Myocyte (in vitro differentiated cells): Measurements from ENCODE around the gene CTAGE9. TPM values are rescaled to one million over a fixed set of nuclear protein-coding genes. Genes with fewer than 3 reads are reported as not detected.
"Not testable (repeated sequence)": the region's sequence is repeated elsewhere in the genome, so short reads cannot be mapped to it uniquely, and the experiment has no call there.

ENCODE experiments used
- DNase-seq: peaks from one replicate; pipeline ENCODE4 v3.0.0-alpha.2; 2012; ENCODE audit warnings: low read depth
- total RNA-seq: library from RNA; depleted of rRNA; stranded (reverse); fragments of >200 nt; gene quantifications from 2 replicates; pipeline ENCODE4 v1.2.3, GENCODE V29; 2014

The CTAGE9 gene
- total RNA-seq, 1 donor from 2014 or later, result not detected

GRCh38 chr6:131728296-131728939 is 17.6 kb upstream of the CTAGE9 start:
- DNase-seq, result peak; percentile 19

DNA sequence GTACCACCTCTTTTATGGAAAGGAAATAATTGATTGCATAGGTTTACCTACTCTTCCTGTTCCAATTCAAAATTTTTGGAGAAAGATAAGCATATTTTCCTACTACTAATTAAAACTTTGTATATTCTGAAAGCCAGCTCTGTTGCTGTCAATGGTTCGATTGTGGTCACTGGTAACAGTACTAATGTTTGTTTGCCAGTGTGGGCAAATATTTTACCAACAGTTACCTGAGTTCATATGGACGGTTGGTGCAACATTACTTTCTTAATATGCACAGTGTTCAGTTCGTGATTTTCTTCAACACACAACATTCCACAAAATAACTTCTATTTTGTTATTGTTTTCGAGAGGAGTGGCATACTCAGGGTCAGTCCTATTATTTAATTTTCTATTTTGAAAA is 17.1 kb upstream of the CTAGE9 start:
- no peak for DNase-seq

DNA sequence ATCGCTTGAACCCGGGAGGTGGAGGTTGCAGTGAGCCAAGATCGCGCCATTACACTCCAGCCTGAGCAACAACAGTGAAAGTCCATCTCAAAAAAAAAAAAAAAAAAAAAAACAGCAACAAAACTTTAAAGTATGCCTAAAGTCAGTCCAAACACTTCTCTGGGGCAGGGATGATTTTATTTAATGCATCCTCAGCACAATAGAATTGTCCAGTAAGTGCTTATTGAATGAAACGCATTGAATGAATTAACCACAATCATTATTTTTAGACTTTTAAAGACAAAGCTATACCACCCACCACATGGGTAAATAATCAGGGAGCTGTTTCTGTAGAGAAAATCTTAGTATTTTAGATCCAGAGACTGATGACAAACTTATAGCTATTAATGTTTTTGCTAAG is 16.6 kb upstream of the CTAGE9 start:
- DNase-seq, result no peak

- no peak for DNase-seq
Measured at GRCh38 chr6:131724114-131724513, 13.3 kb upstream of the CTAGE9 start.

DNA sequence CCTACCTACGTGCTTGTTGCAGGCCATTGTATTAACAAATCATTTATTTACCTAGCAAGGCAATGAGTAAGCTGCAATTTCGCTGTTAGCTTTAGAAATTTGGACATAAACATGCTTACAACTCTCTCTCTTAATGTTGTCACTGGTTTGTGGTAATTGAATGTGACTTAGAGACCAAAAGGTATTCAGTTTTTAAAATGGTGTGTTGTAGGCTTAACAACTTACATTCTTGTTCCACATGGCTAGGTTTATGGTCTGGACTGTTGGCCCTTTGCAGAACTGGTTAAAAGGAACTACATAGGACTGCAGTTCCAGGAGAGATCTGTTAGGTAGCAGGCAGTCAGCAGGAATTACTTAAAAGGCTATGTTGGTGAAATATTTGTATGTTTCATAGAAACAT is 10.3 kb upstream of the CTAGE9 start:
- no peak for DNase-seq

DNA sequence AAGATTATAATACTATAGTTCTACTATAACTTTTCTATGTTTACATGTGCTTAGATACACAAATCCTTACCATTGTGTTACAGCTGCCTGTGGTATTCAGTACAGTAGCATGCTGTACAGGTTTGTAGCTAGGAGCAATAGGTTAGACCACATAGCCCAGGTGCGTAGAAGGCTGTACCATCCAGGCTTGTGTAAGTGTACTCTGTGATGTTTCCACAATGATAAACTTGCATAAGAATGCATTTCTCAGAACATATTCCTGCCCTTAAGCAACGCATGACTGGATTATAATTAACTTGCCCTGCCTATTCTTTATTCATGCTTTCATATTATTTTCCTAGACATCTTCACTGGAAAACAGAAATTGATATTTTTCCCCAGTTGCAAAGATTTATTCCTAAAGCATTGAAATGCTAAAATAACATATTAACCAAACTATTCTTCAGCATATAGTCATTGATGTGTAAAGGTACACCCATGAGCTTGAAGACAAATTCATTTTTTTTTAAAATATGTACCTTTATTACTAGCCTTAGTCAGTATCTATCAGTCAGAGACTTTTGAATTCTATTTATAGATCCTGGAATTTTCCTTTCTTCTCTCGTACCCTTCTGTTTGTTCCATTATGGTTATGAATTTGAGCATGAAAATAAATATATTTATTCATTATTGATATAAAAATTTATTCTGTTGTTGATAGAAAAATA is 7.2 kb upstream of the CTAGE9 start:
- DNase-seq, result no peak

- DNase-seq, result not testable (repeated sequence)
Measured at GRCh38 chr6:131715567-131715966, 4.8 kb upstream of the CTAGE9 start.

DNA sequence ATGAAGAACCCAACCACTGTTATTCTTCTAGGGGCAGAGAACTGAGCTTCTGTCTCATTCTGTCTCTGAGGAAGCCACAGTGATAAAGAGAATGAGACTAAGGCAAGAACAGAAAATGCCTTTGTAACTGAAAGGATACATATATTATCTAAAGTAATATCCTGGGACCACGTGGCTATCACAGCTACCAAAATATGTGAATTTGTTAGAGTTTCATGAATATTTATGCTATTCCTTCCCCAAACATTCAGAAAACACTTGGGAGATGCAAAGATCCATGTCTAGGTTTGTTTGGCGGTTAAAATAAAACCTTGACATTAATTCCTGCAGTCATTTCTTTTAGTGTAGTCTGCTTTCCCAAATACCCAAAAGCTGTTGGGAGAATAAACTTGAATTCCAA is 6.9 kb downstream of the CTAGE9 start:
- not testable (repeated sequence) for DNase-seq

DNA sequence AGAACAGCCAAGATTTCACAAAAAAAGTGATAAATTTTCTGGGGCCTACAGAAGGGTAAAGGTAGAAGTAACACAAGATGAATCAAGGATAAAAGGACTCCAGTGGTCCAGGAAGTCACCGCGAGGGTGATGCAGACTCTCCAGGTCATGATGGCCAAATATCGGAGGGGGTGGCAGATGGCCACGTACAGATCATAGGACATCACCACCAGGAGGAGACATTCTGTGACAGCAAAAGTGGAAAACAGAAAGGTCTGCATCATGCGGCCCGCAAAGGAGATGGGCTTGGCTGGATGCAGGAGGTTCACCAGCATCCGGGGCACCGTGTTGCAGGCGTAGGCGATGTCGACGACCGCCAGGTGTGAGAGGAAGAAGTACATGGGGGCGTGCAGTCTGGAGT is 10.0 kb downstream of the CTAGE9 start:
- DNase-seq, result not testable (repeated sequence)

DNA sequence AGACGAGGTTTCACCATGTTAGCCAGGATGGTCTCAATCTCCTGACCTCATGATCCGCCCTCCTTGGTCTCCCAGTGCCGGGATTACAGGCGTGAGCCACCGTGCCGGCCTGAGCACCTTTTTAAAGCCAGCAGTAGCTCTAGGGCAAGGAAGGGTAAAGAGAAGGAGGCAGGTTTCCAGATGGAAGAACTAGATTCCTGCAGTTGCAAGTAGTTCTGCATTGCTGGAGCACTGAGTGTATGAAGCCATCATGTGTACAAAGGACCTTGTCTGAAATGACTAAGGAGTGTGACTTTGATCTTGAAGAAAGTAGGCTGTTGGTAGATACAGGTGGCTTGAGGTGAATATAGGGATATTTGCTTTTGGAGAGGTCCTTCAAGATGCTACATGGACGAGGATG is 13.9 kb downstream of the CTAGE9 start:
- no peak for DNase-seq

- peak; percentile 82 for DNase-seq
Measured at GRCh38 chr6:131694832-131695426, 15.9 kb downstream of the CTAGE9 start.

DNA sequence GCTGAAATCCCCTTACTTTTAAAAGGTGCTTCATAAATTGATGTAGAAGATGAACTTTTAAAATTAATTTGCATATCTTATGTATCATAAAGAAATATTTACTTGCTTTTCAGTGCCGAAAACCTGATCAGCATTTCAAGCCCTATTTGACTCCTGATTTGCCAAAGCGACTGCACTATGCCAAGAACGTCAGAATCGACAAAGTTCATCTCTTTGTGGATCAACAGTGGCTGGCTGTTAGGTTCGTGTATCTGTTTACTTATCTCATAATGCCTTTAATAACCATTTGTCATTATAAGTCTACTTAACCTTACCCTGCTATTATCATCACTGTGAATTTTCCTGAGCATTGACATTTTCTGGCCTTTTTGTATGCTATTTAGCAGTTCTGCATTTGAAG is 17.4 kb downstream of the CTAGE9 start:
- no peak for DNase-seq

GRCh38 chr6:131692589-131692988 is 18.2 kb downstream of the CTAGE9 start:
- no peak for DNase-seq

GRCh38 chr6:131692031-131692430 is 18.8 kb downstream of the CTAGE9 start:
- no peak for DNase-seq

DNA sequence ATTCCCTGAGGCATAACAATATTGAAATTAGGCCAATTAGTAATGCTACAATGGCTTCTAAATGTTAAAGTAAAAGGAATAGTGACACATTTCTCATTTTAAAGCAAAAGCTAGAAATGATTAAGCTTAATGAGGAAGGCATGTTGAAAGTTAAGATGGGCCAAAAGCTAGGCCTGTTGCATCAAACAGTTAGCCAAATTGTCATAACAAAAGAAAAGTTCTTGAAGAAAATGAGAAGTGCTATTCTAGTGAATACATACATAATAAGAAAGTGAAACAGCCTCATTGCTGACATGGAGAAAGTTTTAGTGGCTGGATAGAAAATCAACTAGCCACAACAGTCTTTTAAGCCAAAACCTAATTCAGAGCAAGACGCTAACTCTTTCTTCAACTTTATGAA is 22.5 kb downstream of the CTAGE9 start:
- no peak for DNase-seq

- no peak for DNase-seq
Measured at GRCh38 chr6:131687022-131687421, 23.8 kb downstream of the CTAGE9 start.

- no peak for DNase-seq
Measured at GRCh38 chr6:131685266-131685780, 25.5 kb downstream of the CTAGE9 start.

- DNase-seq, result no peak
Measured at GRCh38 chr6:131683479-131683878, 27.3 kb downstream of the CTAGE9 start.

DNA sequence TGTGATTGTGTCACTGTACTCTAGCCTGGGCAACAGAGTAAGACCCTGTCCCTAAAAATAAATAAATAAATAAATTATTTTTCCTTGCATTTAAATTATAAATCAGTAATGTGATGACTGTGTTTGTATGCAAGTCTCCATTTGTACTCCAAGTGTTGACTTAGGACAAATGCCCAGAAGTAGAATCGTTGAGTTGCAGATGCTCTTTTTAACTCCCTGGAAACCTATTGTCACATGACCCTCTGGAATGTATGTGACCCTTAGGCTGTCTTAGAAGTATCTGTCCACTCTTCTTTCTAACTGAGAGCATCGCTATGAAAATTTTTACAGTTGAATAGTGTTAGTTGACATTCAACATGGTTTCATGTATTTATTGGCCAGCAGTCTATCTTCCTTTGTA is 28.4 kb downstream of the CTAGE9 start:
- DNase-seq, result no peak

DNA sequence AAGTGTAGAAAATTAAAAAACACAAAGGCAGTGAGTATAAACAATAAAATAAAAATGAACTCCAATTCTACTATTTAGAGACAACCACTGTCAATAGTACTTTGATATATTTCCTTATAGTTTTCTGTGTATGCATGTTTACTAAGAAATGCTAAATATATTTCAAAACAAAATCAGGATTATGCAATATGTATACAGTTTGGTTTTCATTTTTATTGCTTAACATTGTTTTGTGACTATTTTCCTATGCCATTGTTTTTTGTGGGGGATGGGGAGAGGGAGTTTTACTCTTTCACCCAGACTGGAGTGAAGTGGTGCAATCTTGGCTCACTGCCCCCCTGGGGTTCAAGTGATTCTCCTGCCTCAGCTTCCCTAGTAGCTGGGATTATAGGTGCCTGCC is 29.2 kb downstream of the CTAGE9 start:
- DNase-seq, result no peak

DNA sequence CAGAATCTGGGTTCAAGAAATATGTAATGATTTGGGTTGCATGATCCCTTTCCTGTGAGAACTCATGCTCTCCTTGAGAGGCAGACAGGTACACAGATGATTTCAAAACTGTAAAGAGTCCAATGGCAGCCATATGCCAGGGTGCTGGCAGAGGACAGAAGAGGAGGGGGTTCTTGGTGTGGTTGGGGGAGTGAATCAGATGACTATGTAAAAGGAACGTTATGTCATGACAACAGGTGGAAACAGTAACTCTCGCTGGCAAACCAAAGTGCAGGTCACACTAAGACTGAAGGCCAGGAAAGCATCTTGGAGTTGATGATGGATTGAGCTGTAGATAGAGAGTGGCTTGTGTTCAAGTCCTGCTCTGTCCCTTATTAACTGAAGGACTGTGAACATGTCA is 29.9 kb downstream of the CTAGE9 start:
- DNase-seq, result no peak

GRCh38 chr6:131678442-131678841 is 32.4 kb downstream of the CTAGE9 start:
- no peak for DNase-seq

- no peak for DNase-seq
Measured at GRCh38 chr6:131673184-131673583, 37.6 kb downstream of the CTAGE9 start.
